Measurements from ENCODE around the gene RFX4. TPM values are rescaled to one million over a fixed set of nuclear protein-coding genes. Genes with fewer than 3 reads are reported as not detected.

The RFX4 gene
- total RNA-seq, 2 donors from 2014 or later, result not detected

- ATAC-seq (no peak), DNase-seq (ENCODE audit: low spot score in 2 of 2) (no peak)
- Mint-ChIP-seq H3K27ac (no peak overlapping the region), H3K9me3 (no peaks in the 10 kb centered on the region), H3K36me3 (no peaks in the 10 kb centered on the region)
Measured at GRCh38 chr12:106692896-106693820, 110.4 kb downstream of the RFX4 start.

GRCh38 chr12:106696071-106696470, 113.3 kb downstream of the RFX4 start:
- Mint-ChIP-seq H3K9me3 (peaks cover 6 to 14% of the 10 kb centered on the region in 2 donors), H3K36me3 (peaks cover 0 to 2% of the 10 kb centered on the region in 2 donors), H3K27ac (peak overlapping the region in 1 of 2 donors; percentile 41)
- DNase-seq (ENCODE audit: low spot score in 2 of 2) (no peak), ATAC-seq (no peak)

DNA sequence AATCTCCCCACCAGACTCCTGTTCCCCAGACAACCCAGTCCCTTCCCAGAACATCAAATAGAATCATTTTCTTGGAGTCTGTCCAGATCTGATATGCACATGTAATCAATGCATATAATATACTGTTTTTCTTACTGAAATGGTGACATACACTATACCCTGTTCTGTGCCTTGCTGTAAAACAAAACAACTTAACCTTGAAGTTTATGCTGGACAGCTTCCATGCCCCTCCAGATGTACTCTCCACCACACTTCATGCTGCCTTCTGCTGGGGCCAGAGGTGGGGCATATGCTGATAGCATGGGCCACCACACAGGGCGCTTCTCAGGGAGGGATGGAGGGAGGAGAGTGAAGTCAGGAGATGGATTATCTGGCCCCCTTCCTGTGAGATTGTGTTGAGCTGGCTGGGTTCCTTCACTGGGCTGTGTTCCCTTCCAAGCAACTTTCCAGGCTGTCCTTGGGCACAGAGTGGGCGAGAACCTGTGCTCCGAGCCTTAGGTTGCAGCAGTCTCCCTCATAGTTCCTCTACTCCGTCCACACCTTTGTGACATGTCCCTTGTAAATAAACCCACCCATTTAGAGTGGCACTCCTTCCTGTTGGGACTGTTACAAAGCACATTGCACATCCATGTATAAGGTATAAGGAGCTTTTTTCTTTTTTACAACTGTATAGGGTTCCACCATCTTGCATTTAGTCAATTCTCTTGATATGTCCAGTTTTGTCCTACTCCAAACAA, 114.0 kb downstream of the RFX4 start:
- H3K9me3 Mint-ChIP-seq, result peaks cover 11 to 20% of the 10 kb centered on the region in 2 donors
- no peak for ATAC-seq
- no peak overlapping the region for H3K27ac Mint-ChIP-seq
- no peak for DNase-seq (ENCODE audit: low spot score in 2 of 2)
- peaks cover 0 to 8% of the 10 kb centered on the region in 2 donors for H3K36me3 Mint-ChIP-seq

DNA sequence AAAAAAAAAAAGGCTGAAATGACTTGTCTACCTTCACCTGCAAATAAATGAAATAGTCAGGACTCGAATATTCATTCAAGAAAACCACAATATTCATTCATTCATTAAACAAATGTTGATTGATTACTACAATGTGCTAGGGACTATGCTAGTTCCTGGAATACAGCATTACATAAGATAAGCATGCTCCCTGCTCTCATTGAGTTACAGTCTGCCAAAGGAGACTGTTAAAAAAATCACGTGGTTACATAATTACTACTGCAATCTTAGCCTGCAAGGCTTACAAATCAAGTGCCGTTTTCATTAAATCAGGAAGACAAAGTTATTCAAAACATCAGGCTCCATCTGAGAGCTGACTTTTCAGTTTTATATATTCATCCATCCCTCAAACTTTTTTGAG, 121.3 kb downstream of the RFX4 start:
- ATAC-seq, result no peak
- peaks cover 0 to 13% of the 10 kb centered on the region in 2 donors for H3K36me3 Mint-ChIP-seq

DNA sequence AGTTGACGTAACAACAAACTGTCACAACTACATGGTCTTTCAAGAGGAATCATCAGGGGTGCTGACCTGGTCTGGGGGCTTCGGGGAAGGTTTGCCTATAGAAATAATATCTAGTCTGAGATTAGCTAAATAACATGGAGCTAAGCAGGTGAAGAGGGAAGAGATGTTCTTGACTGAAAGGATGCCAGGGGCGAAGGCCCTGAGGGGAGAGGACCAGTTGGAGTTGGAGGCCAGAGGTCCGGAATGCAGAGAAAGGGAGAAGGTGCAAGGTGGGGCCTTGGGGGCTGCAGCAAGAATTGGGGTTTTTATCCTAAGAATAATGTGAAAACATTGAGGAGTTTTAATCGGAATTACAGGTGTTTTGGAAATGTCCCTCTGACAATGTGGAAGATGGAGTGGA, 123.2 kb downstream of the RFX4 start:
- Mint-ChIP-seq H3K27ac (no peak overlapping the region), H3K36me3 (peaks cover 0 to 12% of the 10 kb centered on the region in 2 donors), H3K9me3 (peaks cover 6 to 7% of the 10 kb centered on the region in 2 donors)

More for the DNA sequence above, 121.3 kb downstream of the RFX4 start:
- Mint-ChIP-seq H3K27ac (no peak overlapping the region), H3K9me3 (peaks cover 7 to 15% of the 10 kb centered on the region in 2 donors)
- DNase-seq (ENCODE audit: low spot score in 2 of 2), result no peak

DNA sequence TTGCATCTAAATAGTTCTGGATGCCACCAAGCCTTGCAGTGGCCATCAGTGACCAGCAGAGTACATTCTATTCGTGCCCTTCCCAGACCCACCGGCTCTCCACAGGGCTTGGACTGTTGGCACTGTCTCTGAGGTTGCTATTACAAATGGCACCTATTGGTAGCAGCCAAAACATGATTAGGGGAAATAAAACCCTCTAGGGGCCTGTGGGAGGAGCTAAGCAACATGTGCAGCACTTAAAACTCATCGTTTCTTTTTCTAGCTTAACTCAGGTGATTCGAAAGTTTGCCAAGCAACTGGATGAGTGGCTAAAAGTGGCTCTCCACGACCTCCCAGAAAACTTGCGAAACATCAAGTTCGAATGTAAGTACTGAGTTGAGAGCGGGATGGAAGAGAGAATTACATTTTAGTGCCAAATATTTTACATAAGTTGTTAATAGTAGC, 126.3 kb downstream of the RFX4 start:
- H3K36me3 Mint-ChIP-seq, result no peaks in the 10 kb centered on the region
- no peaks in the 10 kb centered on the region for H3K9me3 Mint-ChIP-seq
- ATAC-seq (no peak), DNase-seq (ENCODE audit: low spot score in 2 of 2) (no peak)
- H3K27ac Mint-ChIP-seq, result no peak overlapping the region

More for the DNA sequence above, 123.2 kb downstream of the RFX4 start:
- DNase-seq (ENCODE audit: low spot score in 2 of 2) (no peak), ATAC-seq (no peak)

GRCh38 chr12:106710143-106710893, 127.5 kb downstream of the RFX4 start:
- Mint-ChIP-seq H3K27ac (no peak overlapping the region), H3K9me3 (no peaks in the 10 kb centered on the region), H3K36me3 (no peaks in the 10 kb centered on the region)
- ATAC-seq (no peak), DNase-seq (ENCODE audit: low spot score in 2 of 2) (no peak)

DNA sequence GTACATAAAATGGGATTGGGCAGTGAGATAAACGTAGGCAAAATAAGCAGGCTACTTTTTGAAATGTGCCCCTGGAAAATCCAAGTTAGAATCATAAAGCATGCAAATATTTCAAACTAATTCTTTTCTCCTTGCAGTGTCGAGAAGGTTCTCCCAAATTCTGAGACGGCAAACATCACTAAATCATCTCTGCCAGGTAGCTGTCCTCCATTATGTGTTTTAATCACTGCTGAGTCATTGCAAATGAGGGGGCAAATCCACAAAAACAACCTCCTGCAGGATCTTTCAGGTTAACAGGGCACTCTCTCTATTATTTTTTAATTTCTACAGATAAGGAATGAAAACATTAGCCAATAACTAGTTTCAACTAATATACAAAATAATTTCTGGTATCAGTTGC, 128.5 kb downstream of the RFX4 start:
- no peak for DNase-seq (ENCODE audit: low spot score in 2 of 2)
- ATAC-seq, result no peak
- Mint-ChIP-seq H3K36me3 (no peaks in the 10 kb centered on the region), H3K27ac (no peak overlapping the region), H3K9me3 (no peaks in the 10 kb centered on the region)

DNA sequence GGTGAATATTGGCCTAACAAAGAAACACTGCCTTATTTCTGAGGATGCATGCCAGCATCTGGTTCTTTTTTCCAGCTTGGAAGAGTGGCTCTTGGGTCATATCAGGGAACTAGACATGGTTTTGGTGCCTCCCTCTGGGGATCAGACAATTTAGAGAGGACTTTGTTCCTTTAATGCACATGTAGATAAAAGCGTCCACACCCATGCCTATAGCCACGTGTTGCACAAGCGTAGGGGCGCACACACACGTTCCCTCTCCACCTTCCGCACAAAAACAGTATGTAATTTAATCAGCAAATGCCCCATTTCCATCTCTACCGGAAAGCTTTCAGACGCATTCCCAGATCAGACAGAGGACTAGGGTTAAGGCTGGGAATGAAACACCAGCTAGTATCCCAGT, 130.0 kb downstream of the RFX4 start:
- Mint-ChIP-seq H3K27ac (no peak overlapping the region), H3K36me3 (no peaks in the 10 kb centered on the region), H3K9me3 (no peaks in the 10 kb centered on the region)
- no peak for ATAC-seq
- DNase-seq (ENCODE audit: low spot score in 2 of 2), result no peak

DNA sequence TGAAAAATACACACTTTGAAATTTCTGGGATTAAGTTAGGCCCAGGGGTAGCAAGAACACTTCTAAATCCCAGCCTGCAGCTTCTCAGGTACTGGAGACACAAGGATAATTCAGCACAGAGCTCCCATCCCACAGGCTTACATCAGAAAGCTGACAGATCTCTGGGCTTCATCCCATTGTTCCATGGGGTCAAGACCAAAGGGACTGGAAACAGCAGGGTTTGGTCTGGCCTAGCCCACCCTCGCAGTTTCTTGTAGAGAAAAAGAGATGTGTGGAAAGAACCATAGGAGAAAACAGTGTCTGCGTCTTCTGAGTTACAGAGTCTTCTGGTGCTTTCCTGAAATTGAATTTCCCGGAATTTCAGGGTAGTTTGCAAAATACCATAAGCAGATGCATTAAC, 132.1 kb downstream of the RFX4 start:
- ATAC-seq, result no peak

DNA sequence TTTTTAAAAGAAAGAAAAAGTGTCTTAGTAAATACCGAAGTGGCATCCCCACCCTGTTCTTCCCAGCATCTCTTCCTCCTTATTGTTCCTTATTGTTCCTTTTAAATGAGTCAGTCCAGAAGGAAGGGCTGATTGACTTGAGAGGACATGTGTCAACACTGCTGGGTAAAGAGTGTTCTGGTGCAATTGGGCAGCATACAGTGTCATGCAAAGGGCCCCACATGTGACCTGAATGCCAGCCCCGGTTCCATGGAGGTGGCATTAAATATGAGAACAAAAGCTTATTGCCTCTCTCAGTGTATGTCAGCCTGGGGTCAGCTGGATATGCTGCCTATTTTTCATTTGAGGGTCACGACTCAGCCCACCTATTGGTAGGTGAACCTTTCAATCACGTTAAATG, 132.8 kb downstream of the RFX4 start:
- H3K9me3 Mint-ChIP-seq, result no peaks in the 10 kb centered on the region
- H3K27ac Mint-ChIP-seq, result no peak overlapping the region
- no peaks in the 10 kb centered on the region for H3K36me3 Mint-ChIP-seq
- ATAC-seq (no peak), DNase-seq (ENCODE audit: low spot score in 2 of 2) (no peak)

More for the DNA sequence above, 132.1 kb downstream of the RFX4 start:
- no peak for DNase-seq (ENCODE audit: low spot score in 2 of 2)
- no peaks in the 10 kb centered on the region for H3K36me3 Mint-ChIP-seq
- H3K9me3 Mint-ChIP-seq, result no peaks in the 10 kb centered on the region
- no peak overlapping the region for H3K27ac Mint-ChIP-seq

GRCh38 chr12:106717673-106718072, 134.9 kb downstream of the RFX4 start:
- Mint-ChIP-seq H3K9me3 (no peaks in the 10 kb centered on the region), H3K36me3 (no peaks in the 10 kb centered on the region), H3K27ac (no peak overlapping the region)
- DNase-seq (ENCODE audit: low spot score in 2 of 2) (no peak), ATAC-seq (no peak)

GRCh38 chr12:106719879-106720278, 137.1 kb downstream of the RFX4 start:
- Mint-ChIP-seq H3K9me3 (no peaks in the 10 kb centered on the region), H3K36me3 (no peaks in the 10 kb centered on the region), H3K27ac (no peak overlapping the region)

GRCh38 chr12:106720696-106721095, 137.9 kb downstream of the RFX4 start:
- DNase-seq (ENCODE audit: low spot score in 2 of 2) (no peak), ATAC-seq (no peak)
- Mint-ChIP-seq H3K36me3 (no peaks in the 10 kb centered on the region), H3K27ac (no peak overlapping the region), H3K9me3 (no peaks in the 10 kb centered on the region)

More at GRCh38 chr12:106719879-106720278, 137.1 kb downstream of the RFX4 start:
- no peak for DNase-seq (ENCODE audit: low spot score in 2 of 2)
- no peak for ATAC-seq

DNA sequence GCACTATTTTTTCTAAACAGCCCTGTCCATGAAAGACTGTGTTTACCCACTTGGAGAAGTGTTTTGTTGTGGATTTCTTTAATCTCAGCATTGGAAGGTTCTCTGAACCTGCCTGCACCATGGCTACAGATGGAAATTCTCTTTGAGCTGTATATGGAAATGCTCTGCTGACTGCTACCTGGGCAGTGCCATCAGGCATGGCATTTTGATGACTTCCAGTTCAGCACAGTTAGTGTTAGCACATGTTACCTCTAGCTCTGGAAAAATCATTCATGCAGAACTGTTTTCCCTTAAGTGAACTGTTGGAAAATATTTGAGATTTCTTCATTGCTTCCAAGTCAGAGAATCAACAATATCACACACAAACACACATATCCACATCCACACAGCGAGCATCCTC, 139.1 kb downstream of the RFX4 start:
- ATAC-seq (no peak), DNase-seq (ENCODE audit: low spot score in 2 of 2) (no peak)
- H3K36me3 Mint-ChIP-seq, result no peaks in the 10 kb centered on the region
- H3K27ac Mint-ChIP-seq, result no peak overlapping the region
- H3K9me3 Mint-ChIP-seq, result no peaks in the 10 kb centered on the region

DNA sequence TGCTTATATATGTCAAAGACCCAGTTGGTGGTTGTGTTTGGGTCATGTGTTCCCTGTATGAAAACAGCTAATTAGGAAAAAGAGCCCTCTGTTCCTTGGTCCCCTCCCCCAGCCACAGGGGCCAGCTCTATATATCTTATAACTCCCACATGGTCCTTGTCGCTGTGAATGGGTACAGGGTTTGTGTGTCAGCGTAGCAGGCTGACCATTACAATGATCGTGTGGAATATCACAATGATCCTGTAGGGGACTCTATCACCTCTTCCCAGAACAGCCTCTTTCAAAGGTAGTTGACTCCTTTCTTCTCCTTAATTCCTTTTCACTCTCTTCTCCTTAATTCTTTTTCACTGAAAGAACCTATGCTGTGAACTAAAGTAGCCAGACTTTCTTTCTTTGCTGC, 140.0 kb downstream of the RFX4 start:
- no peaks in the 10 kb centered on the region for H3K9me3 Mint-ChIP-seq
- ATAC-seq (no peak), DNase-seq (ENCODE audit: low spot score in 2 of 2) (no peak)
- no peaks in the 10 kb centered on the region for H3K36me3 Mint-ChIP-seq
- no peak overlapping the region for H3K27ac Mint-ChIP-seq

DNA sequence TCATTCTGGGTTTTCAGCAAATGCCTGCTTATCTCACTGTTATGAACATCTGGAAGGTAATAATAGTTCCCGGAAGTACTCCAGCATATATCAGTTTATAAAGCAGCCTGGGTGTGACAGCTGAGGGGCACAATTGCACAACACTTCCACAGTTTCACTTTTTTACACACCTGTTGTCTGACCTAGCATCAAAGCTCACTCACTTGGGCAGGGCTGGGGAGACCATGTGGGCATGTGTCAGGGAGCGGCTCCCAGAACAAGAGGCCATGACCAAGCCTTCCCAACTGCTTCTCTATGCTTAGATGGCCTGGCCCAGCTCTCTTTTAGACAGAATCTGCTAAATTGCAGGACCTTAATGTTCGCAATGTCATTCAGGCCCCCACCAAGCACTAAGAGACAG, 140.6 kb downstream of the RFX4 start:
- Mint-ChIP-seq H3K27ac (no peak overlapping the region), H3K36me3 (no peaks in the 10 kb centered on the region), H3K9me3 (no peaks in the 10 kb centered on the region)
- DNase-seq (ENCODE audit: low spot score in 2 of 2) (no peak), ATAC-seq (no peak)

All from activated naive CD4-positive, alpha-beta T cell treated with anti-CD3 and anti-CD28 coated beads, Interleukin-2, amount 50 U/mL, for 72 hours (primary cell).